ENCODE results near the gene ACOX2. TPM values are rescaled to one million over a fixed set of nuclear protein-coding genes. Genes with fewer than 3 reads are reported as not detected.
A peak's percentile ranks its signal among the peaks of the same experiment; 100 is the strongest.

ACOX2 gene
- total RNA-seq, 1 experiment from 2014 or later = 3.5 TPM

GRCh38 chr3:58495101-58495500 is 41.9 kb downstream of the ACOX2 start:
- intact Hi-C loops (cut with micrococcal nuclease; ENCODE audit: unreplicated experiment) = no loop called here
- ChIA-PET POLR2A (ENCODE audit: unreplicated experiment) (no interaction called here), CTCF (no interaction called here)
- BruUV-seq (replicated peaks) = no TSS peak
- peaks cover 8% of the 10 kb centered on the region; the same call in 1 of the 2 replicates for H3F3A ChIP-seq (ENCODE audit: insufficient read depth, low read depth)
- no peaks in the 10 kb centered on the region for H3K9me2 ChIP-seq (ENCODE audit: insufficient read depth)
- DNase-seq = no peak
- H3K27me3 ChIP-seq (ENCODE audit: insufficient read depth, low read depth) = no peaks in the 10 kb centered on the region
- no peaks in the 10 kb centered on the region; the same call in 1 of the 2 replicates for H4K20me1 ChIP-seq (ENCODE audit: insufficient read depth)
- H3K4me2 ChIP-seq = peak overlapping the region; percentile 93
- no peak overlapping the region for H3K27ac ChIP-seq
- no peak overlapping the region for H3K4me3 ChIP-seq
- H3K4me1 ChIP-seq (replicated peaks; ENCODE audit: insufficient read depth) = peaks cover 49% of the 10 kb centered on the region
- no peak overlapping the region for H2AFZ ChIP-seq
- no peaks in the 10 kb centered on the region for H3K9me3 ChIP-seq (ENCODE audit: insufficient read depth, low read depth)
- H3K79me2 ChIP-seq (ENCODE audit: low read depth) = peaks cover 70% of the 10 kb centered on the region
- no peak for TF ChIP-seq EZH2 (IDR thresholded peaks at IDR 0.05; ENCODE audit: low read depth)
- TF ChIP-seq, protein P1, sequence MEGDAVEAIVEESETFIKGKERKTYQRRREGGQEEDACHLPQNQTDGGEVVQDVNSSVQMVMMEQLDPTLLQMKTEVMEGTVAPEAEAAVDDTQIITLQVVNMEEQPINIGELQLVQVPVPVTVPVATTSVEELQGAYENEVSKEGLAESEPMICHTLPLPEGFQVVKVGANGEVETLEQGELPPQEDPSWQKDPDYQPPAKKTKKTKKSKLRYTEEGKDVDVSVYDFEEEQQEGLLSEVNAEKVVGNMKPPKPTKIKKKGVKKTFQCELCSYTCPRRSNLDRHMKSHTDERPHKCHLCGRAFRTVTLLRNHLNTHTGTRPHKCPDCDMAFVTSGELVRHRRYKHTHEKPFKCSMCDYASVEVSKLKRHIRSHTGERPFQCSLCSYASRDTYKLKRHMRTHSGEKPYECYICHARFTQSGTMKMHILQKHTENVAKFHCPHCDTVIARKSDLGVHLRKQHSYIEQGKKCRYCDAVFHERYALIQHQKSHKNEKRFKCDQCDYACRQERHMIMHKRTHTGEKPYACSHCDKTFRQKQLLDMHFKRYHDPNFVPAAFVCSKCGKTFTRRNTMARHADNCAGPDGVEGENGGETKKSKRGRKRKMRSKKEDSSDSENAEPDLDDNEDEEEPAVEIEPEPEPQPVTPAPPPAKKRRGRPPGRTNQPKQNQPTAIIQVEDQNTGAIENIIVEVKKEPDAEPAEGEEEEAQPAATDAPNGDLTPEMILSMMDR (conservative IDR thresholded peaks at IDR 0.05) = no peak
- H3K36me3 ChIP-seq (ENCODE audit: low read depth) = peaks cover 9% of the 10 kb centered on the region; the same call in 1 of the 2 replicates

DNA sequence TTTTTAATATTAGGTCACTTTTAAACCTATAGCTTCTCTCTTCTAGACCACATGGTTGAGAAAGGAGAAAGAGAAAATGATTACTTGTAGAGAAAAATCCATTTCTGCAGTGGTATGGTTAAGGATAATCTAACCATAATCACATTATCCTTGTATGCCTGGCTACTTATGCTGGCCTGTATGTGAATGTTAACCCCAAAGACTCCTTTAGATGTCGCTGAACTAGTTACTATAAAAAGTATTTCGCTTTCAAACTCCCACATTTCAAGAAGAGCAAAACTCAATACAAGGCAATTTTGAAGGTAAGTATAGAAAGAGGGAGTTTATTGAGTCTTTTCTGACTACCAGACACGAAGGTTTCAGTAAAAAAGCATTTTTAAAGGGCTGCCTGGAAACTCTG is 42.9 kb downstream of the ACOX2 start:
- H3K27me3 ChIP-seq (ENCODE audit: insufficient read depth, low read depth) = no peaks in the 10 kb centered on the region
- no peak for TF ChIP-seq EZH2 (IDR thresholded peaks at IDR 0.05; ENCODE audit: low read depth)
- TF ChIP-seq, protein P1 (conservative IDR thresholded peaks at IDR 0.05) = no peak
- no peak overlapping the region for H3K27ac ChIP-seq
- peak overlapping the region; percentile 96; the same call in 1 of the 2 replicates for H3K4me3 ChIP-seq
- intact Hi-C loops (cut with micrococcal nuclease; ENCODE audit: unreplicated experiment) = no loop called here
- H4K20me1 ChIP-seq (ENCODE audit: insufficient read depth) = no peaks in the 10 kb centered on the region; the same call in 1 of the 2 replicates
- H3K9me2 ChIP-seq (ENCODE audit: insufficient read depth) = no peaks in the 10 kb centered on the region
- H3K36me3 ChIP-seq (ENCODE audit: low read depth) = 0 out of 2 replicates have a peak, but pooled peaks cover 2% of the 10 kb centered on the region
- no TSS peak for BruUV-seq (replicated peaks)
- H3F3A ChIP-seq (ENCODE audit: insufficient read depth, low read depth) = peaks cover 17% of the 10 kb centered on the region; the same call in 1 of the 2 replicates
- no peak overlapping the region for H2AFZ ChIP-seq
- peaks cover 54% of the 10 kb centered on the region for H3K4me1 ChIP-seq (replicated peaks; ENCODE audit: insufficient read depth)
- peak overlapping the region; percentile 93 for H3K4me2 ChIP-seq
- H3K79me2 ChIP-seq (ENCODE audit: low read depth) = peaks cover 67% of the 10 kb centered on the region
- no peaks in the 10 kb centered on the region for H3K9me3 ChIP-seq (ENCODE audit: insufficient read depth, low read depth)
- CTCF ChIA-PET = interaction anchor here (0.6 kb wide), 1 partner anchor 40 kb away, joined by 3 read pairs; no protein-coding TSS in a partner anchor
- POLR2A ChIA-PET (ENCODE audit: unreplicated experiment) = no interaction called here
- DNase-seq = no peak

DNA sequence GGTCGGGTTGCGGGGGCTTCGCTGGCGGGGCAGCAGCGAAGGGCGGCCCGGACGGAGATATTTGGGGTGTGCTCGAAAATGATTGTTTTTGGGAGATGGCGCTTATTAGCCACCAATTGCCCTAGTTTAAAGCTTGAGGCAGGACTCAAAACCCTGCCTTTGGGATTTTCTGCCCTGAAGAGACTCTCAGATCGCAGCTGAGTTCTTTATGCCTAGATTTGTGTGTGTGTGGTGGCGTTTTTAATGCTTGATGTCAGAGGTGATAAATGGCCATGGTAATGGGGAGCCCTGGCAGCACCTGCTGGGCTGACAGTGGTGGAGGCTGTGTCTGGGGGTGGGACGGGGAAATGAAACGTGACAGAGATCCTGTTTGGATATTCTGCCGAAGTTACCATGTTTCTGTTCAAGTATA is 44.5 kb downstream of the ACOX2 start:
- peak in 1 of 2 experiments; percentile 12 for DNase-seq
- H3F3A ChIP-seq (ENCODE audit: insufficient read depth, low read depth) = peaks cover 17% of the 10 kb centered on the region; the same call in 1 of the 2 replicates
- POLR2A ChIA-PET (ENCODE audit: unreplicated experiment) = interaction anchor here (0.5 kb wide), 1 partner anchor 157 kb away, joined by 4 read pairs; no protein-coding TSS in a partner anchor
- peak overlapping the region; percentile 74; the same call in 1 of the 2 replicates for H2AFZ ChIP-seq
- intact Hi-C loops (cut with micrococcal nuclease; ENCODE audit: unreplicated experiment) = no loop called here
- H3K4me2 ChIP-seq = peak overlapping the region; percentile 93
- H4K20me1 ChIP-seq (ENCODE audit: insufficient read depth) = no peaks in the 10 kb centered on the region; the same call in 1 of the 2 replicates
- peaks cover 58% of the 10 kb centered on the region for H3K4me1 ChIP-seq (replicated peaks; ENCODE audit: insufficient read depth)
- H3K4me3 ChIP-seq = peak overlapping the region; percentile 96
- TF ChIP-seq, protein P1 (conservative IDR thresholded peaks at IDR 0.05) = no peak
- no peak for TF ChIP-seq EZH2 (IDR thresholded peaks at IDR 0.05; ENCODE audit: low read depth)
- no peaks in the 10 kb centered on the region for H3K9me2 ChIP-seq (ENCODE audit: insufficient read depth)
- no peaks in the 10 kb centered on the region for H3K36me3 ChIP-seq (ENCODE audit: low read depth)
- no TSS peak for BruUV-seq (replicated peaks)
- CTCF ChIA-PET = interaction anchor here (0.5 to 0.7 kb wide), 2 partner anchors 132 to 543 kb away, joined by 4 to 5 read pairs; no protein-coding TSS in a partner anchor
- H3K9me3 ChIP-seq (ENCODE audit: insufficient read depth, low read depth) = no peaks in the 10 kb centered on the region
- H3K79me2 ChIP-seq (ENCODE audit: low read depth) = peaks cover 51% of the 10 kb centered on the region
- no peak overlapping the region; the same call in 1 of the 2 replicates for H3K27ac ChIP-seq
- no peaks in the 10 kb centered on the region for H3K27me3 ChIP-seq (ENCODE audit: insufficient read depth, low read depth)
